B cell (primary cell): ENCODE data around the gene STH. TPM values are rescaled to one million over a fixed set of nuclear protein-coding genes. Genes with fewer than 3 reads are reported as not detected.

ENCODE experiments used
- ATAC-seq: fragments of 200-7000 bp; cut with Tn5 transposase; one replicate; pipeline ENCODE4 v1.10.0; 2021; ENCODE audit warnings: low read depth, mild to moderate bottlenecking, moderate number of reproducible peaks, moderate library complexity
- CTCF ChIA-PET: fragments of 350-600 bp; sonication (Branson Sonifier 250); formaldehyde crosslinking; loops from one replicate; lab custom pipeline; 2021; ENCODE audit warnings: antibody characterized with exemption, inconsistent platforms; lab: Charles Lee
- POLR2A ChIA-PET: fragments of 350-600 bp; sonication (Branson Sonifier 250); formaldehyde crosslinking; loops from one replicate; lab custom pipeline; 2021; ENCODE audit warnings: antibody characterized with exemption; lab: Charles Lee
- DNase-seq: peaks from one replicate; pipeline ENCODE4 v3.0.0; 2013
- H2AFZ ChIP-seq: 2 replicates; pipeline ENCODE4 v1.6.1; 2012; ENCODE audit warnings: mild to moderate bottlenecking, low read depth, low read length; ENCODE audit not compliant: insufficient read depth, poor library complexity, severe bottlenecking
- H3K27ac ChIP-seq, 2 donors: 1 replicate in 1 of 2; 2 replicates in 1 of 2; pipeline ENCODE4 v1.5.1; 2012 to 2013; ENCODE audit warnings: low read length in 2 of 2, mild to moderate bottlenecking in 2 of 2, moderate library complexity in 1 of 2
- H3K27me3 ChIP-seq, 4 experiments: fragments of 200-600 bp in 1 of 4; sonication (generic) in 1 of 4; replicated peaks in 1 of 4; 1 replicate in 2 of 4; 2 replicates in 2 of 4; pipeline versions ENCODE4 v1.6.1 to v1.7.0; 2013 to 2016; ENCODE audit warnings: low read length in 3 of 4, mild to moderate bottlenecking in 2 of 4, mixed read lengths in 1 of 4, moderate library complexity in 1 of 4; ENCODE audit not compliant: insufficient read depth in 4 of 4, control insufficient read depth in 3 of 4; ENCODE audit errors: control extremely low read depth in 1 of 4
- H3K36me3 ChIP-seq, 2 experiments: replicated peaks in 1 of 2; 1 replicate in 1 of 2; 2 replicates in 1 of 2; pipeline versions ENCODE4 v1.6.1 to v1.7.1; 2013; ENCODE audit warnings: low read length in 1 of 2; ENCODE audit not compliant: insufficient read depth in 2 of 2, control insufficient read depth in 1 of 2; ENCODE audit errors: control extremely low read depth in 1 of 2, extremely low read depth in 1 of 2
- H3K4me1 ChIP-seq, 2 donors: fragments of 200-600 bp in 1 of 2; sonication (generic) in 1 of 2; 1 replicate in 1 of 2; 2 replicates in 1 of 2; pipeline versions ENCODE4 v1.5.1 to v1.6.1; 2013 to 2017; ENCODE audit warnings: low read length in 2 of 2; ENCODE audit not compliant: control insufficient read depth in 2 of 2, insufficient read depth in 2 of 2
- H3K4me2 ChIP-seq: replicated peaks from 2 replicates; pipeline ENCODE3; 2012; ENCODE audit warnings: mild to moderate bottlenecking, low read depth, low read length; ENCODE audit not compliant: poor library complexity, severe bottlenecking
- H3K4me3 ChIP-seq, 5 experiments: fragments of 200-600 bp in 1 of 5; sonication (generic) in 1 of 5; 1 replicate in 3 of 5; 2 replicates in 2 of 5; pipeline versions ENCODE4 v1.5.1 to v1.7.0; 2011 to 2016; ENCODE audit warnings: low read length in 4 of 5, mild to moderate bottlenecking in 4 of 5, low read depth in 2 of 5, control low read depth in 1 of 5, moderate library complexity in 1 of 5; ENCODE audit not compliant: insufficient read depth in 1 of 5; ENCODE audit errors: control extremely low read depth in 1 of 5, extremely low read depth in 1 of 5
- H3K79me2 ChIP-seq: fragments of 200-600 bp; sonication (generic); one replicate; pipeline ENCODE4 v1.6.0; 2016; ENCODE audit warnings: low read length; ENCODE audit not compliant: control insufficient read depth, insufficient read depth
- H3K9ac ChIP-seq: fragments of 200-600 bp; sonication (generic); 2 replicates; pipeline ENCODE4 v1.6.1; 2017; ENCODE audit warnings: mild to moderate bottlenecking, low read length, moderate library complexity
- H3K9me3 ChIP-seq, 3 donors: one replicate each; pipeline versions ENCODE4 v1.6.1 to v1.7.1; 2013; ENCODE audit warnings: low read length in 2 of 3; ENCODE audit not compliant: control insufficient read depth in 2 of 3, insufficient read depth in 1 of 3; ENCODE audit errors: control extremely low read depth in 1 of 3
- H4K20me1 ChIP-seq: 2 replicates; pipeline ENCODE4 v1.6.0; 2012; ENCODE audit warnings: mild to moderate bottlenecking, low read length; ENCODE audit not compliant: insufficient read depth, control insufficient read depth, poor library complexity, severe bottlenecking
- H3K27ac Mint-ChIP-seq: one replicate; pipeline ENCODE4 v1.8.0; 2021; ENCODE audit warnings: mixed read lengths
- H3K27me3 Mint-ChIP-seq: one replicate; pipeline ENCODE4 v1.8.0; 2021; ENCODE audit warnings: mixed read lengths
- H3K4me1 Mint-ChIP-seq: one replicate; pipeline ENCODE4 v1.8.0; 2021; ENCODE audit warnings: mixed read lengths
- H3K4me3 Mint-ChIP-seq: one replicate; pipeline ENCODE4 v1.8.0; 2021; ENCODE audit warnings: mixed read lengths
- H3K9me3 Mint-ChIP-seq: one replicate; pipeline ENCODE4 v1.8.0; 2022; ENCODE audit warnings: mixed read lengths; ENCODE audit not compliant: insufficient read depth
- EZH2 ChIP-seq: IDR thresholded peaks from 2 replicates; pipeline ENCODE4 v1.6.1; 2012; ENCODE audit warnings: borderline replicate concordance, low read depth, mild to moderate bottlenecking, moderate library complexity, low read length; ENCODE audit not compliant: insufficient read depth, poor library complexity, severe bottlenecking
- WGBS: methylation state at CpG from one replicate; pipeline ENCODE4 v1.1.5; 2013; ENCODE audit warnings: missing lambda C conversion rate; ENCODE audit not compliant: insufficient coverage; 5-methylcytosine and 5-hydroxymethylcytosine counted together
- intact Hi-C: fragments of 100-400 bp; cut with micrococcal nuclease; formaldehyde crosslinking; loops from one replicate; pipeline ENCODE4 v1.10.0; 2022
- polyA minus RNA-seq: library from RNA; depleted of rRNA, polyadenylated mRNA; stranded (reverse); fragments of >200 nt; gene quantifications from 2 replicates; pipeline ENCODE4 v1.2.3, GENCODE V29; 2012
- polyA plus RNA-seq: library from polyadenylated mRNA; depleted of rRNA; stranded (reverse); fragments of >200 nt; gene quantifications from 2 replicates; pipeline ENCODE4 v1.2.3, GENCODE V29; 2012
- total RNA-seq, 2 donors: library from RNA; stranded (reverse); fragments of 120-200 nt in 1 of 2; gene quantifications; 1 replicate in 1 of 2; 2 replicates in 1 of 2; pipeline versions ENCODE4 v1.2.3 to v1.2.4, GENCODE V29; 2013 to 2022
- TF ChIP-seq, protein P1 (sequence below): fragments of 200-600 bp; IDR thresholded peaks from one replicate; pipeline ENCODE4 v1.8.0; 2022; ENCODE audit warnings: antibody characterized with exemption, mild to moderate bottlenecking

The STH gene, protein sequence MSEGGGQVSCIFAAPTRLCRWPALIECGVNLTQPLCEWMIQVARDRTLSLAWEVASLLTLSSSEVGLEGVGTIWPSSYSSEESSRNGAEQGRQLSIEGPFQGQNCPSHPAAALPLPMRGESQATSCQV
- not detected in 2 replicates for total RNA-seq
- total RNA-seq (2013), result not detected
- polyA plus RNA-seq, result not detected in 2 replicates
- not detected in 2 replicates for polyA minus RNA-seq

- Mint-ChIP-seq H3K27ac (no peak within 1 kb of the TSS), H3K27me3 (no peaks in the 10 kb centered on the region), H3K4me3 (no peak within 1 kb of the TSS), H3K9me3 (no peaks in the 10 kb centered on the region), H3K4me1 (no peaks in the 10 kb centered on the region)
- ATAC-seq (no peak), DNase-seq (no peak)
- ChIA-PET CTCF (interaction anchor here (1.1 to 7.6 kb wide), 4 partner anchors 21 to 214 kb away, joined by 3 to 122 read pairs (median 20); no protein-coding TSS in a partner anchor), POLR2A (no interaction called here)
- peaks cover 0 to 5% of the 10 kb centered on the region in 2 donors for H3K4me1 ChIP-seq
- H3K9ac ChIP-seq, result no peak within 1 kb of the TSS
- H3K79me2 ChIP-seq, result no peaks in the 10 kb centered on the region
- H3K36me3 ChIP-seq, result no peaks in the 10 kb centered on the region
- intact Hi-C loops, result no loop called here
- no peaks in the 10 kb centered on the region for H3K9me3 ChIP-seq
- no peaks in the 10 kb centered on the region for H4K20me1 ChIP-seq
- H3K27ac ChIP-seq, result no peak within 1 kb of the TSS
- TF ChIP-seq, protein P1, sequence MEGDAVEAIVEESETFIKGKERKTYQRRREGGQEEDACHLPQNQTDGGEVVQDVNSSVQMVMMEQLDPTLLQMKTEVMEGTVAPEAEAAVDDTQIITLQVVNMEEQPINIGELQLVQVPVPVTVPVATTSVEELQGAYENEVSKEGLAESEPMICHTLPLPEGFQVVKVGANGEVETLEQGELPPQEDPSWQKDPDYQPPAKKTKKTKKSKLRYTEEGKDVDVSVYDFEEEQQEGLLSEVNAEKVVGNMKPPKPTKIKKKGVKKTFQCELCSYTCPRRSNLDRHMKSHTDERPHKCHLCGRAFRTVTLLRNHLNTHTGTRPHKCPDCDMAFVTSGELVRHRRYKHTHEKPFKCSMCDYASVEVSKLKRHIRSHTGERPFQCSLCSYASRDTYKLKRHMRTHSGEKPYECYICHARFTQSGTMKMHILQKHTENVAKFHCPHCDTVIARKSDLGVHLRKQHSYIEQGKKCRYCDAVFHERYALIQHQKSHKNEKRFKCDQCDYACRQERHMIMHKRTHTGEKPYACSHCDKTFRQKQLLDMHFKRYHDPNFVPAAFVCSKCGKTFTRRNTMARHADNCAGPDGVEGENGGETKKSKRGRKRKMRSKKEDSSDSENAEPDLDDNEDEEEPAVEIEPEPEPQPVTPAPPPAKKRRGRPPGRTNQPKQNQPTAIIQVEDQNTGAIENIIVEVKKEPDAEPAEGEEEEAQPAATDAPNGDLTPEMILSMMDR, result no peak
- TF ChIP-seq EZH2, result no peak
- no peaks in the 10 kb centered on the region for H3K27me3 ChIP-seq
- WGBS, result 87% methylated on average over 6 of the region's 8 CpGs
- no peak within 1 kb of the TSS for H3K4me2 ChIP-seq
- no peak within 1 kb of the TSS for H3K4me3 ChIP-seq
- no peak within 1 kb of the TSS for H2AFZ ChIP-seq
Measured at GRCh38 chr17:45998987-45999899, at the start of gene STH. Gene STH, plus strand, starts transcription at chr17:45999250. Its CDS starts 30 bp downstream, at chr17:45999280.
